Fibroblast of lung (primary cell): ENCODE measurements around the gene SPRED2. TPM values are rescaled to one million over a fixed set of nuclear protein-coding genes. Genes with fewer than 3 reads are reported as not detected.

Source experiments
- DNase-seq, 2 donors: peaks; one replicate each; pipeline versions ENCODE4 v3.0.0 to v3.0.0-alpha.2; 2010; ENCODE audit warnings: low read depth in 2 of 2
- H2AFZ ChIP-seq: 2 replicates; pipeline ENCODE4 v1.5.1; 2012; ENCODE audit warnings: low read length, control low read depth, inconsistent platforms
- H3K27ac ChIP-seq: 2 replicates; pipeline ENCODE4 v1.5.1; 2011; ENCODE audit warnings: low read length, control low read depth; ENCODE audit not compliant: insufficient read depth
- H3K27me3 ChIP-seq: 2 replicates; pipeline ENCODE4 v1.5.1; 2011; ENCODE audit warnings: mild to moderate bottlenecking, low read length; ENCODE audit not compliant: control insufficient read depth, insufficient read depth
- H3K36me3 ChIP-seq: 2 replicates; pipeline ENCODE4 v1.5.1; 2011; ENCODE audit warnings: low read length; ENCODE audit not compliant: control insufficient read depth, insufficient read depth
- H3K4me1 ChIP-seq: 2 replicates; pipeline ENCODE4 v1.5.1; 2011; ENCODE audit warnings: low read length; ENCODE audit not compliant: control insufficient read depth, insufficient read depth; ENCODE audit errors: extremely low read depth
- H3K4me2 ChIP-seq: 2 replicates; pipeline ENCODE4 v1.5.1; 2011; ENCODE audit warnings: low read length, control low read depth; ENCODE audit not compliant: insufficient read depth; ENCODE audit errors: extremely low read depth
- H3K4me3 ChIP-seq, 4 experiments: fragments of 200-600 bp in 1 of 4; sonication (generic) in 1 of 4; replicated peaks in 1 of 4; 2 replicates each; pipeline ENCODE4 v1.5.1; 2011 to 2016; ENCODE audit warnings: low read length in 4 of 4, low read depth in 3 of 4, mild to moderate bottlenecking in 3 of 4, control low read depth in 2 of 4, inconsistent platforms in 1 of 4, mixed read lengths in 1 of 4; ENCODE audit not compliant: insufficient read depth in 1 of 4; ENCODE audit errors: control extremely low read depth in 1 of 4
- H3K79me2 ChIP-seq: 2 replicates; pipeline ENCODE4 v1.5.1; 2012; ENCODE audit warnings: mild to moderate bottlenecking, low read length, inconsistent platforms; ENCODE audit not compliant: control insufficient read depth, insufficient read depth
- H3K9ac ChIP-seq: 2 replicates; pipeline ENCODE4 v1.5.1; 2011; ENCODE audit warnings: mild to moderate bottlenecking, low read length, control low read depth; ENCODE audit not compliant: insufficient read depth
- H3K9me3 ChIP-seq: 2 replicates; pipeline ENCODE4 v1.5.1; 2012; ENCODE audit warnings: low read depth, low read length; ENCODE audit not compliant: control insufficient read depth, insufficient read depth
- H4K20me1 ChIP-seq: 2 replicates; pipeline ENCODE4 v1.5.1; 2011; ENCODE audit warnings: low read length; ENCODE audit not compliant: control insufficient read depth, insufficient read depth; ENCODE audit errors: extremely low read depth
- CTCF ChIP-seq, 2 donors: IDR thresholded peaks in 1 of 2; conservative IDR thresholded peaks in 1 of 2; 1 replicate in 1 of 2; 2 replicates in 1 of 2; pipeline ENCODE4 v1.5.1; 2011 to 2012; ENCODE audit warnings: low read length in 2 of 2, control low read depth in 1 of 2, inconsistent platforms in 1 of 2, low read depth in 1 of 2, mild to moderate bottlenecking in 1 of 2
- EZH2 ChIP-seq: IDR thresholded peaks from 2 replicates; pipeline ENCODE4 v1.5.1; 2012; ENCODE audit warnings: low read length, control low read depth, mild to moderate bottlenecking; ENCODE audit errors: missing control alignments
- polyA plus RNA-seq, 2 donors: library from polyadenylated mRNA; depleted of rRNA in 1 of 2; stranded (reverse) in 1 of 2; unstranded in 1 of 2; fragments of >200 nt; gene quantifications; 2 replicates each; pipeline ENCODE4 v1.2.1, GENCODE V29; 2011 to 2012; ENCODE audit warnings: missing spikeins in 1 of 2
- total RNA-seq: library from RNA; depleted of rRNA; stranded (reverse); fragments of >200 nt; gene quantifications from 2 replicates; pipeline ENCODE4 v1.2.1, GENCODE V29; 2014

Gene SPRED2
- total and polyA plus RNA-seq, 2 donors (not counting 1 experiment from before 2014, with no cell fraction given) = 9.4 to 26.1 TPM

- DNase-seq = no peak
- Histone ChIP-seq H3K79me2 (no peaks in the 10 kb centered on the region), H3K4me3 (no peak overlapping the region), H4K20me1 (peaks cover 2% of the 10 kb centered on the region), H3K4me2 (no peak overlapping the region), H3K4me1 (no peaks in the 10 kb centered on the region), H3K9ac (no peak overlapping the region), H3K27me3 (no peaks in the 10 kb centered on the region), H2AFZ (no peak overlapping the region), H3K9me3 (no peaks in the 10 kb centered on the region), H3K27ac (no peak overlapping the region), H3K36me3 (no peaks in the 10 kb centered on the region)
- TF ChIP-seq EZH2 = no peak
- TF ChIP-seq CTCF (conservative IDR thresholded peaks at IDR 0.05 in 1 of 2, IDR thresholded peaks at IDR 0.05 in 1 of 2; ENCODE audit: low read depth in 1 of 2, low read length in 2 of 2) = no peak
Observed at GRCh38 chr2:65268957-65269356, 163.4 kb downstream of the SPRED2 start.

- Histone ChIP-seq H3K4me2 (no peak overlapping the region), H3K36me3 (no peaks in the 10 kb centered on the region)
- no peak for TF ChIP-seq EZH2
- TF ChIP-seq CTCF (conservative IDR thresholded peaks at IDR 0.05 in 1 of 2, IDR thresholded peaks at IDR 0.05 in 1 of 2; ENCODE audit: low read depth in 1 of 2, low read length in 2 of 2) = no peak
Observed at GRCh38 chr2:65267008-65267407, 165.4 kb downstream of the SPRED2 start.

GRCh38 chr2:65265671-65266045 is 166.7 kb downstream of the SPRED2 start:
- H3K27ac ChIP-seq = no peak overlapping the region
- no peak overlapping the region for H3K9ac ChIP-seq
- no peak overlapping the region for H3K4me2 ChIP-seq
- H4K20me1 ChIP-seq = peaks cover 2% of the 10 kb centered on the region
- no peak for TF ChIP-seq EZH2
- no peak for TF ChIP-seq CTCF (conservative IDR thresholded peaks at IDR 0.05 in 1 of 2, IDR thresholded peaks at IDR 0.05 in 1 of 2; ENCODE audit: low read depth in 1 of 2, low read length in 2 of 2)
- no peaks in the 10 kb centered on the region for H3K36me3 ChIP-seq
- no peak overlapping the region for H3K4me3 ChIP-seq
- H2AFZ ChIP-seq = no peak overlapping the region
- H3K27me3 ChIP-seq = no peaks in the 10 kb centered on the region
- H3K79me2 ChIP-seq = no peaks in the 10 kb centered on the region
- no peaks in the 10 kb centered on the region for H3K9me3 ChIP-seq
- no peak for DNase-seq
- no peaks in the 10 kb centered on the region for H3K4me1 ChIP-seq

More at GRCh38 chr2:65267008-65267407, 165.4 kb downstream of the SPRED2 start:
- Histone ChIP-seq H3K9me3 (no peaks in the 10 kb centered on the region), H4K20me1 (peaks cover 2% of the 10 kb centered on the region), H3K4me3 (no peak overlapping the region), H2AFZ (no peak overlapping the region), H3K9ac (no peak overlapping the region), H3K27ac (no peak overlapping the region), H3K4me1 (no peaks in the 10 kb centered on the region), H3K27me3 (no peaks in the 10 kb centered on the region), H3K79me2 (no peaks in the 10 kb centered on the region)
- no peak for DNase-seq
